ENCODE results near the gene LIPC.

DNA sequence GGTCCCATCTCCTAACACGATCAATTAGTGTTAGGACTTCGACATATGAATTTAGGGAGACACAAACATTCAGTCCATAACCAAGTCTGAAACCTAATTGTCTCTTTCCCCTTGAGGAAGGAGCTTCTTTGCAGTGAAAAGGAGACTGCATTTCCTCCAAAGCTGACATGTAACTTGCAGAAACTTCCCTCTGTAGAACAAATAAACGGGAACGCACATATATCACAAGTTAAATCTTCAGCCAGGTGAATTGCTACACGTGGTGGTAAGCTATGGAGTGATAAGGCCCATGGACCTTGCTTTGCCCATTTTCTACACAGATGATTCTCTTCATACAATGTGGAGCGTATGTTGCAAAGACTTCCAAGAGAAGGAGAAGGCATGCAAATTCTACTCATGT lies 47.1 kb upstream of the LIPC start:
- TF ChIP-seq GATA3 (IDR thresholded peaks at IDR 0.05; ENCODE audit: low read depth, low read length) (no peak), GATA2 (IDR thresholded peaks at IDR 0.05; ENCODE audit: low read depth, low read length) (no peak)
